SH-SY5Y (cell line): ENCODE data around the gene NUDT8.

Source experiments
- GATA2 ChIP-seq: IDR thresholded peaks from 2 replicates; pipeline ENCODE4 v1.6.1; 2011; ENCODE audit warnings: mild to moderate bottlenecking, low read depth, low read length
- GATA3 ChIP-seq: IDR thresholded peaks from 2 replicates; pipeline ENCODE4 v1.6.1; 2011; ENCODE audit warnings: low read depth, mild to moderate bottlenecking, low read length, moderate library complexity

DNA sequence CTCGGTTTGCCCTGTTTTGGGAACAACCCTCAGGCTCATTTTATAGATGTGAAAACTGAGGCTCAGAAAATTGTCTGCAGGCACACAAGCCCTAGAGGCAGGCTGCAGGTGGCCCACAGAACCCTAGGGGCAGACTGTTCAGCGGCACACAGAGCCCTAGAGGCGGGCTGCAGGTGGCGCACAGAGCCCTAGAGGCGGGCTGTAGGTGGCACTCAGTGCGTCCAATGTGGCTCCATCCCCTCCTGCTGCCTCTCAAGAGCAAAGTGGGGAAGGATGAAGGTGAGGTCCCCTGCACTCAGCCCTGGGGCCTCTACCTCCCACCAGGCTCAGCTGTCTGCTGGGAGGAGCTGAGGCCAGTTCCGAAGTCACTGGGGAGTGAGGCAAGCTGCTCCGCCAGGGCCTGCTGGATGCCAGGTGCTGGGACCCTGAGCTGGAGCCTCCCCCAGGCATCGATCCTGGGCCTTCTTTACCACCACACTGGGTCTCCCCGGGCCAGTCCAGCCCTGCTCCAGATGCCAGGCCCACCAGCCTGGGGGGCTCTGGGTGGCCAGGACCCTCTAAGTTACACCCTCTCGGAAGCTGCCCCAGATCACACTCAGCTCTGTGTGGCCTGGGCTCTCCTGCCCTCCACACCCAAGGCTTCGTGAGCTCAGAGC is 18.5 kb upstream of the NUDT8 start:
- TF ChIP-seq GATA2 (no peak), GATA3 (no peak)
